Measurements from ENCODE around the gene MDM4.

Gene MDM4

GRCh38 chr1:204563307-204563706 lies 47.1 kb downstream of the MDM4 start:
- no peak for DNase-seq (ENCODE audit: insufficient read length, low spot score)
- FAIRE-seq: no peak
- no peak for TF ChIP-seq CTCF (IDR thresholded peaks at IDR 0.05; ENCODE audit: insufficient read depth, missing control alignments)

DNA sequence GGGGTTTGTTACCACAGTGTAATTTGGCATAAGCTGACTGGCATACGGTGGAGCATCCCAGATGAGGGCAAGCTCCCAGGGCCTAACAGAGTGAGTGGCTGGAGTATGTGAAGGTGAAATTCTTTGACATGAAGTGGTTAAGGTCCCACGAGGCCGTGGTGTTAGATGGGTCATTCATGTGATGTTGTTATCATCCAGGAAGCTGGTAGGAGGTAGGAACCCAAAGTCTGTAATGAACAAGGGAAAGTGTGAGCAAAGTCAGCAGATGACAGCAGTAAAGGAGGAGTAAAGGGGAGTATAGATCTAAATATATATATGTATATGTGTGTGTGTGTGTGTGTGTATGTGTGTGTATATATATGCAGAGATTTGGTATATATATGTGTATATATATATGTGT lies 47.6 kb downstream of the MDM4 start:
- FAIRE-seq: no peak
- DNase-seq (ENCODE audit: insufficient read length, low spot score): no peak
- no peak for TF ChIP-seq CTCF (IDR thresholded peaks at IDR 0.05; ENCODE audit: insufficient read depth, missing control alignments)

DNA sequence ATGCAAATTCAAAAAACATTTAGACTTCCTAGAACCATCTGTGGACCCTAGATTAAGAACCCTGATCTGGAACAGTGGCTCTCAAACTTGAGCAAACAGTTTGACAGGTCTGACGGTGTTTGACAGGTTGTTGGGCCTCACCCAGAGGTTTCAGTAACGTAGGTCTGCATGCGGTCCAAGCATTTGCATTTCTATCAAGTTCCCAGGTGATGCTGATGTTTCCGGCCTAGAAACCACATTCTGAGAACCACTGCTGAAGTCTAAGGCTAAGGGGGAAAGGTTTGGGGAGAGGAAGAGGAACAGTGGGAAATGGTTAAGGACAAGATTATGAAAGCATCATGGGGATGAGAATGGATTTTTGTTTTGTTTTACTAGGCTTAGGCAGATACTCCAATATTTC lies 48.6 kb downstream of the MDM4 start:
- no peak for FAIRE-seq
- TF ChIP-seq CTCF (IDR thresholded peaks at IDR 0.05; ENCODE audit: insufficient read depth, missing control alignments): no peak
- DNase-seq (ENCODE audit: insufficient read length, low spot score): no peak

DNA sequence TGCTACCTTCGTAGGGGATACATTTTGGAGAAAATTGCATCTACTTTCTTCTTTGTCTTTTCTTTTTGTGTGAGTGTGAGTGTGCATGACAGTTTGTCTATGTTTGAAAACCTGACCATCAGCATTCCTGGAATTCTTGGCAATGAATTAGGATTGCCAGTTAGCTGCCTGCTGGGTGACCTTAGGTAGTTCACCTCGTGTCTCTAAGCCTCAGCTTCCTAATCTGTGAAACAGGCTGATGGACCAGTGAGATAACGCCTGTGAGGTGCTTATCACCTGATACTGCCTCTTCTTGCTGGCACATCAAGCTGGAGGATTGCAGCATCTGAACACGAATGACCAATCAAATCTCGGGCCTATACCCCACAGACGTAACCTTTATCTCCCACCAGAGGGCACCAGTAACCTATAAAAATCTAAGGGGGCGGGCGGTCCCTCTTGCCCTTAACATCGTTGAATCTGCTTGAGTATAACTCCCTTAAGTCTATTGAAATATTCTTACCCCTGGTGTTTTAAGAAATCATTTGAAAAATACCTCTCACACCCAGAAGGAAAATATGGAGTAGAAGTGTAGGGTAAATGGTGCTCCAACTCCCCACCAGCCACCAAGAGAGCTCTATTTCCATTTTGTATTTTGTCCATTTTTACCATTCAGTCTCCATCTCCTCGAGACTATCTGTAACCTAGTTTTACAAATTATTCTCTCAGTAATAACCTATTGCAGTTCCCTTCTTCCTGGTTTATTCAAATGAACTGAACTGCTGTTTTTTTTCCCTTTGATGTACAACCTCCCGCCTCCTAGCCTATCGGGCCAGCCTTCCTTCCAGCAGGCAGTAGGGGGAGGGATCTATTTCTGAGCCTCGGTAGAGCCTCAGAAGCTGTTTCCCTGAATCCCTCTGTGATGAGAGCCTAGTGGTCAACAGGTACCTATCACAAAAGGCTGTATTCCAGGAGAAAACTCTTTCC lies 49.7 kb downstream of the MDM4 start:
- TF ChIP-seq CTCF (IDR thresholded peaks at IDR 0.05; ENCODE audit: insufficient read depth, missing control alignments): peak; percentile 92
- DNase-seq (ENCODE audit: insufficient read length, low spot score) (peak; percentile 80), FAIRE-seq (peak; percentile 85)

GRCh38 chr1:204566583-204566955 lies 50.4 kb downstream of the MDM4 start:
- DNase-seq (ENCODE audit: insufficient read length, low spot score): no peak
- FAIRE-seq: no peak
- no peak for TF ChIP-seq CTCF (IDR thresholded peaks at IDR 0.05; ENCODE audit: insufficient read depth, missing control alignments)

DNA sequence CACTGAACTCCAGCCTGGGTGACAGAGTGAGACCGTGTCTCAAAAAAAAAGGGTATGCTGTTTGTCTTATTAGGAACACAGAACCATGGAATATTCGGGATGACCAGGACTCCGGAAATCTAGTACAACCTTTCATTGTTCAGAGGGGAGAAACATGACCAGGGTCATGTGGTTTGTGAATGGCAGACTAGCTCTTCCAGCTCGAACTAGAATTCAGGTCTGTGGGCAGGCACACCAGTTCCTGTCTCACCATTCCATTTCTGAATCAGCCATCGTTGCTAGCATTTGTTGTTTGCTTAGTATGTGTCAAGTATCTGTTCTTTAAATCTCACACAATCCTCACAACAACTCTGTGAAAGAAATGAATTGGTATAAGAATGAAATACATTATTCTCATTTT lies 50.9 kb downstream of the MDM4 start:
- no peak for TF ChIP-seq CTCF (IDR thresholded peaks at IDR 0.05; ENCODE audit: insufficient read depth, missing control alignments)
- DNase-seq (ENCODE audit: insufficient read length, low spot score) (no peak), FAIRE-seq (no peak)

All from D721Med (cell line).